Common myeloid progenitor, CD34-positive (primary cell): Measurements from ENCODE around the gene SLC23A2.

Source experiments
- CTCF ChIA-PET: fragments of 350-600 bp; sonication (Branson Sonifier 250); formaldehyde crosslinking; loops from one replicate; lab custom pipeline; 2021; ENCODE audit warnings: antibody characterized with exemption; lab: Charles Lee
- POLR2A ChIA-PET: fragments of 350-600 bp; sonication (Branson Sonifier 250); formaldehyde crosslinking; loops from one replicate; lab custom pipeline; 2021; ENCODE audit warnings: antibody characterized with exemption; lab: Charles Lee
- DNase-seq, 3 donors: peaks; one replicate each; pipeline versions ENCODE4 v3.0.0 to v3.0.0-alpha.2; 2013
- H3K27ac ChIP-seq, 2 experiments: 1 replicate in 1 of 2; 2 replicates in 1 of 2; pipeline ENCODE4 v1.7.0; 2013; ENCODE audit warnings: inconsistent platforms in 2 of 2, low read length in 2 of 2, mild to moderate bottlenecking in 2 of 2, low read depth in 1 of 2, moderate library complexity in 1 of 2; ENCODE audit not compliant: severe bottlenecking in 2 of 2, insufficient read depth in 1 of 2, poor library complexity in 1 of 2
- H3K27me3 ChIP-seq, 5 experiments: replicated peaks in 2 of 5; 1 replicate in 3 of 5; 2 replicates in 2 of 5; pipeline versions ENCODE4 v1.6.1 to v1.7.0; 2013; ENCODE audit warnings: low read length in 4 of 5, mild to moderate bottlenecking in 2 of 5, moderate library complexity in 2 of 5, inconsistent platforms in 1 of 5; ENCODE audit not compliant: insufficient read depth in 5 of 5, control insufficient read depth in 4 of 5
- H3K36me3 ChIP-seq, 4 experiments: 1 replicate in 2 of 4; 2 replicates in 2 of 4; pipeline versions ENCODE4 v1.6.1 to v1.7.0; 2013; ENCODE audit warnings: low read length in 3 of 4, control low read depth in 1 of 4, mild to moderate bottlenecking in 1 of 4; ENCODE audit not compliant: control insufficient read depth in 4 of 4, insufficient read depth in 4 of 4
- H3K4me1 ChIP-seq, 4 experiments: 1 replicate in 3 of 4; 2 replicates in 1 of 4; pipeline versions ENCODE4 v1.6.1 to v1.7.1; 2013; ENCODE audit warnings: low read length in 3 of 4, mild to moderate bottlenecking in 3 of 4, control low read depth in 1 of 4, inconsistent platforms in 1 of 4, moderate library complexity in 1 of 4; ENCODE audit not compliant: control insufficient read depth in 4 of 4, insufficient read depth in 4 of 4; ENCODE audit errors: control extremely low read depth in 1 of 4
- H3K4me3 ChIP-seq, 7 experiments: 1 replicate in 4 of 7; 2 replicates in 3 of 7; pipeline versions ENCODE4 v1.5.1 to v1.7.0; 2013; ENCODE audit warnings: mild to moderate bottlenecking in 7 of 7, low read length in 6 of 7, moderate library complexity in 6 of 7, inconsistent platforms in 2 of 7, low read depth in 2 of 7, control low read depth in 1 of 7; ENCODE audit not compliant: insufficient read depth in 4 of 7, control insufficient read depth in 1 of 7; ENCODE audit errors: extremely low read depth in 1 of 7
- H3K9me3 ChIP-seq, 5 experiments: 1 replicate in 4 of 5; 2 replicates in 1 of 5; pipeline versions ENCODE4 v1.6.1 to v1.7.1; 2013; ENCODE audit warnings: low read length in 4 of 5, mild to moderate bottlenecking in 2 of 5, inconsistent platforms in 1 of 5, low read depth in 1 of 5, moderate library complexity in 1 of 5; ENCODE audit not compliant: control insufficient read depth in 4 of 5, insufficient read depth in 2 of 5; ENCODE audit errors: control extremely low read depth in 1 of 5
- WGBS: methylation state at CpG from one replicate; pipeline ENCODE4 v1.1.5; 2013; ENCODE audit not compliant: insufficient coverage; 5-methylcytosine and 5-hydroxymethylcytosine counted together

The SLC23A2 gene

DNA sequence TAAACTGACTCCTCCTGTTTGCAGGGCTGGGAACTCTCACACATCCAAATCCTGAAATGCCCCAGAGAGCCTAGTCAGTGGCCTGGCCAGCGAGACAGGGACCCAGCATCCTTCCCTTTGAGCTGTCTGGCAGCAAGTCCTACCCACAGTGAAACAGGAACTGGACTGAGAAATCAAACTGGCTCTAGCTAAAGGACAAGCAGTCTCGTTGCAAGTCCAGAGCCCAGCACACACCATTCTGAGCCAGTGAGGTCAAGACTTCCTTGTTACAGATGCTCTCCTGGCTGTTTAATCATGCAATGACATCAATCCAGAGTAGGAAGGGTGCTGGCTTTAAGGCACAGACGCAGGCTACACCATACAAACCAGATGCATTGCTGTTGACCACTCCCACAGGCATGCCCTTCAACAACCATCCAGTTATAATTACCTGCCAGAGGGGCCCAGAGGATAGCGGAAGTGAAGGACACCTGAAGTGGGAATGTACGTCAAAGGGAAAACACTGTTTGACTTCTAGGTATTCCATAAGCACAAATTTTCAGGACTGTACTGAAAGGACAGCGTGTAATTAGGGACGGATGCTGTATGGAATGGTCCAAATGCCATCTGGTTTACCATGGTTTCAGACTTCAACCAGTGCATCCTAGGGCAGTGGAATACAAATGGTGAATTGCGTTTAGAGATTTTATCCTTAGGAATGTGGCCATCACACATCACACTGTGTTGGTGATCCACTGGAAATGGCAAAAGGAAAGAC is 114.4 kb downstream of the SLC23A2 start:
- Histone ChIP-seq H3K36me3 (peaks cover 4 to 48% (median 25%) of the 10 kb centered on the region in 4 experiments), H3K4me1 (peaks cover 5 to 33% (median 23%) of the 10 kb centered on the region in 4 experiments), H3K9me3 (no peaks in the 10 kb centered on the region), H3K4me3 (no peak overlapping the region), H3K27me3 (no peaks in the 10 kb centered on the region), H3K27ac (no peak overlapping the region)
- CTCF ChIA-PET = interaction anchor here (1.0 to 2.0 kb wide), 5 partner anchors 9 to 63 kb away, joined by 3 to 12 read pairs (median 3); no protein-coding TSS in a partner anchor
- 83% methylated on average over 7 of the region's 8 CpGs for WGBS
- DNase-seq = peak in 1 of 3 donors; percentile 14
- POLR2A ChIA-PET = no interaction called here

DNA sequence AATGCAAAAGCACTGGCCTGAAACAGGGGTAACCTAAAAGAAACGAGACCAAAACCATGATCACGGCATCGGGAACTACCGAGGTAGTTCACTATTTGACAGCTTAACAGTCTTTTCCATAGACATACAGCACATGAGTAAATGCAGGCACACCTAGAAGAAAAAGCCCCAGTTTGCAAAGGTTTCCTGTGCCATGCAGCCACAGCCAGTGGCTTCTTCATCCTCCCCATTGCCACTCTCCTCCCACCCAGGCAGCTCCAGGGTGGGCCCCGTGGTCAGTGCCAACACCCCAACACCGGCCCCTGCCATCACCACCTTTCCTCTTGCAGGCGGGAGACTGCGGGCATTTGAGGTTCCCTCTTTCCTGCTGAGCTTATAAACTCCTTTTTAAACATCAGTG is 115.4 kb downstream of the SLC23A2 start:
- DNase-seq = peak in 2 of 3 donors; percentile 59 to 69
- ChIA-PET POLR2A (no interaction called here), CTCF (interaction anchor here (0.7 to 2.0 kb wide), 7 partner anchors 12 to 74 kb away, joined by 3 to 12 read pairs (median 3); no protein-coding TSS in a partner anchor)
- Histone ChIP-seq H3K36me3 (peaks cover 2 to 47% (median 23%) of the 10 kb centered on the region in 4 experiments), H3K27ac (no peak overlapping the region), H3K27me3 (no peaks in the 10 kb centered on the region), H3K4me3 (peak overlapping the region in 5 of 7 experiments; percentile 2 to 59 (median 36)), H3K9me3 (no peaks in the 10 kb centered on the region), H3K4me1 (peaks cover 11 to 37% (median 27%) of the 10 kb centered on the region in 4 experiments)
- WGBS = 6% methylated on average over 8 of the region's 8 CpGs

DNA sequence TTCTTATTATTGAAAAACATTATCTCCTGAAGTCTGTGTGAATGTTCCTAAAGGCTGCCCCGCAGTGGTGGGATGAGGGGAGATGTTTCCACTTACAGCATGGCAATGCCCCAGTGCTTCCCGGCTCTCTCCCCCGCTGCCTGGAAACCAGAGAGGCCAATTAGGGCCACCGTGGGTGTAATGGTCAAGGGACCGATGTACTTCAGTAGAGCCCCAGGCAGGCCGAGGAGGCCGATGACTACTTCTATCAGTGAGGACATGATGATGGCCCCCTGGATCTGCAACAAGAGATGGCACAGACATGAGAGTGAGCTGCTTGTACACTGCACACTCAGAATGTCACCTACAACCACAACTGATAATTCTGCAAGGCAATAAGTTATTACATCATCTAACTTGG is 117.8 kb downstream of the SLC23A2 start:
- Histone ChIP-seq H3K27me3 (no peaks in the 10 kb centered on the region), H3K27ac (no peak overlapping the region), H3K36me3 (peaks cover 2 to 47% (median 11%) of the 10 kb centered on the region in 4 experiments), H3K9me3 (no peaks in the 10 kb centered on the region), H3K4me1 (peaks cover 15 to 50% (median 37%) of the 10 kb centered on the region in 4 experiments), H3K4me3 (no peak overlapping the region)
- DNase-seq = no peak
- POLR2A ChIA-PET = no interaction called here
- CTCF ChIA-PET = no interaction called here
- WGBS = 100% methylated on average over 4 of the region's 7 CpGs

GRCh38 chr20:4883051-4883450 is 118.3 kb downstream of the SLC23A2 start:
- WGBS = 88% methylated on average over 3 of the region's 3 CpGs
- Histone ChIP-seq H3K9me3 (no peaks in the 10 kb centered on the region), H3K27ac (no peak overlapping the region), H3K27me3 (no peaks in the 10 kb centered on the region), H3K36me3 (peaks cover 2 to 46% (median 10%) of the 10 kb centered on the region in 4 experiments), H3K4me3 (no peak overlapping the region), H3K4me1 (peaks cover 15 to 50% (median 37%) of the 10 kb centered on the region in 4 experiments)
- ChIA-PET CTCF (interaction anchor here (0.6 kb wide), 1 partner anchor 90 kb away, joined by 4 read pairs; no protein-coding TSS in a partner anchor), POLR2A (no interaction called here)
- DNase-seq = no peak

DNA sequence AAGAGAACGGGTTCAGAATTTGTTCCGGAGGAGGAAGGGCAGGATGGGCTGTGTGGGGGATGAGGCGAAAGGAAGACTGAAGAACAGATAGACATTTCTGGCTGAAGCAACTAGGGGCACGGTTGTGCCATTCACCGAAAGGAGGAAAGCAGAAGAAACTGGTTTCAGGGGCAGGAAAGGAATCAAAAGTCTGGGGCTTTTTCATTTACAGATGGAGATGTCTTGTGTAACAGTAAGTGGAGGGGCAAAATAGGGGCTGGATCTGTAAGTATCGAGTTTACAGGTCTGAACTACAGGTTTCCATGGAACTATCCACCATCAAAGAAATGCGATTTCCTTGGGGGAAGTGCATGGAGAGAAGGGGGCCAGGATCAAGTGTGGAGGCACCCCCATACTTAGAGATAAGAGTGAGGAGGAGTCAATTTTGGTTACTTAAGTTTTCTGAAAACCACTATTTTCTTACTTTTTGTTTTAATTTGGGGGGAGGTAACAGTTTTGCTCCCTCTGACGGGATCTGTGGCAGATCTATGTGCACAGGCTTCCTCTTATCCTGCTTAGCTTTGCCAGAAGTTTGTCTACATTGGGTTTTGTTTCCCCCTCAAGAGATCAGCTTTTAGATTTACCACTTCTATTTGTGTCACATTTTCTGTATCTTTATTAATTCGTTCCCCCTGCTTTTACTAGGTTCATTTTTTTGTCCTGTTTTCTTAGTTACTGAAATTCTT is 120.1 kb downstream of the SLC23A2 start:
- 6% methylated on average over 6 of the region's 9 CpGs for WGBS
- no peaks in the 10 kb centered on the region for H3K27me3 ChIP-seq
- DNase-seq = peak; percentile 44 to 79 (median 75)
- peaks cover 15 to 42% (median 32%) of the 10 kb centered on the region in 4 experiments for H3K4me1 ChIP-seq
- no peaks in the 10 kb centered on the region for H3K9me3 ChIP-seq
- POLR2A ChIA-PET = no interaction called here
- peaks cover 2 to 49% (median 13%) of the 10 kb centered on the region in 4 experiments for H3K36me3 ChIP-seq
- peak overlapping the region in 4 of 7 experiments; percentile 8 to 63 (median 40) for H3K4me3 ChIP-seq
- H3K27ac ChIP-seq = peak overlapping the region; percentile 47 to 60
- CTCF ChIA-PET = interaction anchor here (1.2 to 1.9 kb wide), 3 partner anchors 67 to 123 kb away, joined by 4 to 7 read pairs (median 5); no protein-coding TSS in a partner anchor

- WGBS = 30% methylated on average over 5 of the region's 5 CpGs
- CTCF ChIA-PET = interaction anchor here (0.8 to 1.9 kb wide), 6 partner anchors 49 to 121 kb away, joined by 3 to 7 read pairs (median 4); no protein-coding TSS in a partner anchor
- POLR2A ChIA-PET = no interaction called here
- Histone ChIP-seq H3K27ac (peak overlapping the region in 1 of 2 experiments; percentile 60), H3K9me3 (no peaks in the 10 kb centered on the region), H3K27me3 (no peaks in the 10 kb centered on the region), H3K4me3 (no peak overlapping the region), H3K4me1 (peaks cover 9 to 30% (median 21%) of the 10 kb centered on the region in 4 experiments), H3K36me3 (peaks cover 2 to 58% (median 18%) of the 10 kb centered on the region in 4 experiments)
- peak in 2 of 3 donors; percentile 10 to 13 for DNase-seq
Observed at GRCh38 chr20:4880051-4880450, 121.3 kb downstream of the SLC23A2 start.
